Measurements from ENCODE around the gene CCDC71L. TPM values are rescaled to one million over a fixed set of nuclear protein-coding genes. Genes with fewer than 3 reads are reported as not detected.

Gene CCDC71L
- total RNA-seq, 4 donors from 2014 or later, result 4.4 to 7.0 (median 5.7) TPM

- TF ChIP-seq CTCF (IDR thresholded peaks at IDR 0.05 in 4 of 5, conservative IDR thresholded peaks at IDR 0.05 in 1 of 5), result no peak
- TF ChIP-seq POLR2A (IDR thresholded peaks at IDR 0.05), result no peak
- peaks cover 0 to 6% (median 3%) of the 10 kb centered on the region in 3 donors for H3K9me3 ChIP-seq
- H3K27ac ChIP-seq, result no peak overlapping the region
Observed at GRCh38 chr7:106626376-106627164, 34.4 kb downstream of the CCDC71L start.

GRCh38 chr7:106625678-106626301, 35.2 kb downstream of the CCDC71L start:
- Histone ChIP-seq H3K36me3 (no peaks in the 10 kb centered on the region), H3K27me3 (no peaks in the 10 kb centered on the region), H3K4me3 (no peak overlapping the region), H3K27ac (peak overlapping the region in 2 of 4 donors; percentile 31 to 37), H3K4me1 (peaks cover 0 to 5% of the 10 kb centered on the region in 2 donors), H3K9me3 (peaks cover 0 to 7% (median 4%) of the 10 kb centered on the region in 3 donors)
- no peak for TF ChIP-seq CTCF (IDR thresholded peaks at IDR 0.05 in 4 of 5, conservative IDR thresholded peaks at IDR 0.05 in 1 of 5)
- no peak for TF ChIP-seq POLR2A (IDR thresholded peaks at IDR 0.05)
- in situ Hi-C loops (cut with MboI; ENCODE audit: low sequenced_read_pairs in 4 of 4), result no loop called here
- intact Hi-C loops (cut with DNase I; ENCODE audit: low total_unique reads), result no loop called here
- peak in 1 of 2 donors; percentile 46 for ATAC-seq
- DNase-seq, result no peak

More at GRCh38 chr7:106626376-106627164, 34.4 kb downstream of the CCDC71L start:
- in situ Hi-C loops (cut with MboI; ENCODE audit: low sequenced_read_pairs in 4 of 4), result no loop called here
- intact Hi-C loops (cut with DNase I; ENCODE audit: low total_unique reads), result no loop called here
- H3K27me3 ChIP-seq, result no peaks in the 10 kb centered on the region
- H3K36me3 ChIP-seq, result no peaks in the 10 kb centered on the region
- H3K4me3 ChIP-seq, result no peak overlapping the region
- H3K4me1 ChIP-seq, result peaks cover 0 to 5% of the 10 kb centered on the region in 2 donors
- ATAC-seq, result no peak
- no peak for DNase-seq

GRCh38 chr7:106623853-106624252, 37.1 kb downstream of the CCDC71L start:
- H3K27me3 ChIP-seq, result no peaks in the 10 kb centered on the region
- no peak overlapping the region for H3K27ac ChIP-seq
- no peak for DNase-seq
- H3K9me3 ChIP-seq, result peaks cover 0 to 7% (median 4%) of the 10 kb centered on the region in 3 donors
- H3K4me3 ChIP-seq, result no peak overlapping the region
- H3K36me3 ChIP-seq, result no peaks in the 10 kb centered on the region
- no peak for TF ChIP-seq POLR2A (IDR thresholded peaks at IDR 0.05)
- no peak for TF ChIP-seq CTCF (IDR thresholded peaks at IDR 0.05 in 4 of 5, conservative IDR thresholded peaks at IDR 0.05 in 1 of 5)
- peaks cover 0 to 5% of the 10 kb centered on the region in 2 donors for H3K4me1 ChIP-seq
- in situ Hi-C loops (cut with MboI; ENCODE audit: low sequenced_read_pairs in 4 of 4), result no loop called here
- no peak for ATAC-seq
- intact Hi-C loops (cut with DNase I; ENCODE audit: low total_unique reads), result no loop called here

GRCh38 chr7:106623315-106623660, 37.7 kb downstream of the CCDC71L start:
- in situ Hi-C loops (cut with MboI; ENCODE audit: low sequenced_read_pairs in 4 of 4), result no loop called here
- TF ChIP-seq POLR2A (IDR thresholded peaks at IDR 0.05) (no peak), CTCF (IDR thresholded peaks at IDR 0.05 in 4 of 5, conservative IDR thresholded peaks at IDR 0.05 in 1 of 5) (no peak)

More at GRCh38 chr7:106623315-106623660, 37.7 kb downstream of the CCDC71L start:
- no peak for ATAC-seq
- no peak for DNase-seq
- Histone ChIP-seq H3K27me3 (no peaks in the 10 kb centered on the region), H3K27ac (no peak overlapping the region), H3K4me3 (no peak overlapping the region), H3K36me3 (no peaks in the 10 kb centered on the region), H3K4me1 (peaks cover 0 to 5% of the 10 kb centered on the region in 2 donors), H3K9me3 (peaks cover 0 to 7% (median 4%) of the 10 kb centered on the region in 3 donors)
- intact Hi-C loops (cut with DNase I; ENCODE audit: low total_unique reads), result no loop called here
